Kidney glomerular epithelial cell (primary cell): Measurements from ENCODE around the gene SENP6.
"Not testable (repeated sequence)": the region's sequence is repeated elsewhere in the genome, so short reads cannot be mapped to it uniquely, and the experiment has no call there.

Experiments
- DNase-seq: peaks from one replicate; lab custom pipeline; 2025; lab: John Stamatoyannopoulos, UW

The SENP6 gene

GRCh38 chr6:75609639-75610590, 8.2 kb downstream of the SENP6 start:
- no peak for DNase-seq

DNA sequence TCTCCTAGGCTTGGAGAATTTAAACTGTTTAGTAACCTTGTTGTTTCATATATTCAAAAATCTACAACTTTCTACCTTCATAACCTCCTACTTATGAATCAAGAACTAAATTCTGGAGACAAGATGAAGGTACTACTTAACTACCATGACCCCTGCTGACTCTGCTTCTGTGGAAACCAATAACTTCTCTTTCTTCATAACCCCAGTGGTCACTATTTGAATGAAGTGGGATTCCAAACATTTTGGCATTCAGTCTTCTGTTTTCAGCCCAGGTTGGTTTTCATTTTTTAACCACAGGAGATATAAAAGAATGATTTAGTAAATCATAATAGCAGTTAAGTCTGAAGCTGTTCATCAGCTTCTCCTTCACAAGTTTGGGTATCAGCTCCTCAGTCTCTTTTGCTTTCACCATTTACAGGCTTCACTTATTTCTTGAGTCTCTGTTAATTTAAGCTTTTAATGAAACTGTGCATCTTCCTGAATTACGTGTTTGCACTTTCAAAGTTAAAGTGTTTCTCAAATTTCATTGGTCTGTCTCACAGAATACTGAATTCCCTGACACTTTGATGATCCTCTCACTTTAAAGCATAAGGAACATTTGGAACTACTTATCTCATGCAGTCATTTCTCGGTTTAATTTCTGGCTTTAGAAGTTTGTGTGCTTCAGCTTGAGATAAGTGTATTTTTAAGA, 9.5 kb downstream of the SENP6 start:
- no peak for DNase-seq

DNA sequence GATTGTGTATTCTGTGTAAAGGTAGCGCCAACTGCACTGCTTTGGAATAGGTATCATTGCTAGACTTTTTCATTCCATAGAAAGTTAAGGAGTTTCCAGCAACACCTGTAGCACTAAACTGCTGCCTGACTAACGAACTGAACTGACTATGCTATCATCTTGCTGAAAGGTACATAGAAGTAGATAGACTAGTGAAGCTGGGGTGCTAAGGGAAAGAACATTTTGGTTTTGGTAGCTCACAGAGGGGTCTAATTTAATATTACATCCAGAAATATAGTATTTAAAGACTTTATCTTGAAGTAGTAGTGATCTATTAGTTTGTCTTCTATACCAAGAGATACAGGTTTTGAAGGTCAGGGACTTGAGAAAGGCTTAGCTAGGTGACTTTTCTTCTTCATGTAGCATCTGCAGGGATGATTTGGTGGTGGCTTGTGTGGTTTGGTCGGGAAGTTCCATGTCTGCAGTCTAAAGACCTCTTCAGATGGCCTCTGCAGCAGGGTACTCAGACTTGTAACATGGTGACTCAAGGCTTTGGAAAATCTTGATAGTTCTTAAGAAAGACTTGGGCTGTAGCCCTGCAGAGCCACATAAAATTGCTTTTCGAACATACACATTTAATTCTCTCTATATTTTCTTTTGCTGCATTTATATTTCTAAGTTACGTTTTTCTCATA, 10.2 kb downstream of the SENP6 start:
- no peak for DNase-seq

- no peak for DNase-seq
Measured at GRCh38 chr6:75612434-75612833, 10.8 kb downstream of the SENP6 start.

GRCh38 chr6:75613056-75613501, 11.4 kb downstream of the SENP6 start:
- DNase-seq: no peak

- no peak for DNase-seq
Measured at GRCh38 chr6:75618437-75618836, 16.8 kb downstream of the SENP6 start.

- DNase-seq: no peak
Measured at GRCh38 chr6:75619230-75619899, 17.7 kb downstream of the SENP6 start.

DNA sequence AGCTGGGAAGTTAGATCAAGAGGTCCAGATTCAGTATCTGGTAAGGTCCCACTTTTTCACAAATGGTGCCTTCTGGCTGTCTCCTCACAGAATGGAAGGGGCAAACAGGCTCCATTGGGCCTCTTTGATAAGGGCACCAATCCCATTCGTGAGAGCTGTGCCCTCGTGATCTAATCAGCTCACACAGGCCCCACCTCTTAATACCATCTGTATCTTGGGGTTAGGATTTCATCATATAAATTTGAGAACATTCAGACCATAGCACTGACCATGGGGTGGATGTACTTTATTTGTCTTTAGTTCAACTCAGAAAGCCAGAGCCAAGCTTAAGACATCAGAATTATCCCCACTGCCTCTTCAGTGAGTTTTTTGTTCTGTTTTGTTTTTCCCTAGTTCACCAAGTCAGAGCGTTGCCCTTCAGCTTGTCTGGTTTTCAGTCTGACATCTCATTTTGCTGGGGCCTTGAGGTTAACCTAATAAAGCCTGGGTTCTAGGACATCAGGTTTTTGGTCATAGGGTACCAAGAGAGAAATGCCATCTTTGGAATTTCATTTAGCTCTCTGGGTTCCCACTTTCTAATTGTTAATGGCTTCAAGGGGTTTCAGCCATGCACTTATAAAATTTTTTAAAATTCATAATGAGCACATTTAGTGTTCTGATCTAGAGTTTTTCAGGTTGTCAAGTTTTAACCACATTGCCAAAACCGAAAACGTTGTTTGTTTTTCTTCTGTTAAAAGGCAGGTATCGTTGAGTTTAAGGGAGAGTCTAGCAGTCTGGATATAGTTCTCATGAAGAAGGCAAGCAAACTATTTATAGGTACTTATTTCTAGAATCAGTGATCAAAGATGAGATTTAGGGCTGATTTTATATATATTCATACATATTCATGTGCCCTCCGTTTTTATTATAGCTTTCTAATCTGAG, 19.0 kb downstream of the SENP6 start:
- no peak for DNase-seq

GRCh38 chr6:75621846-75622245, 20.2 kb downstream of the SENP6 start:
- DNase-seq: no peak

DNA sequence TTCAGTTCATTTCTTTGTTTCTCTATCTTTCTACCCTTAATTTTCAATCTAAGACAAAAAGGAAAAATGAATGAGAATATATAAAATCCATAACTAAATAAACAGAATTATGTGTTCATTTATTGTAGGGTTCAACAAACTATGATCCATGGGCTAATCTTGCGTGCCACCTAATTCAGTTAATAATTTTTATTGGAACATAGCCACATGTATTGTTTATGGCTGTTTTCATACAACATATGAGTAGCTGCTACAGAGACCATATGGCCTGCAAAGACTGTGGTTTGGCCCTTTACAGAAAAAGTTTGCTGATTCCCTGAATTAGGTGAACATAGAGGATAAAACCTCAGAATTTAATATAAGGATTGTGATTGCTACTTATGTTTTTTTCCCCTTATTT, 21.8 kb downstream of the SENP6 start:
- no peak for DNase-seq

DNA sequence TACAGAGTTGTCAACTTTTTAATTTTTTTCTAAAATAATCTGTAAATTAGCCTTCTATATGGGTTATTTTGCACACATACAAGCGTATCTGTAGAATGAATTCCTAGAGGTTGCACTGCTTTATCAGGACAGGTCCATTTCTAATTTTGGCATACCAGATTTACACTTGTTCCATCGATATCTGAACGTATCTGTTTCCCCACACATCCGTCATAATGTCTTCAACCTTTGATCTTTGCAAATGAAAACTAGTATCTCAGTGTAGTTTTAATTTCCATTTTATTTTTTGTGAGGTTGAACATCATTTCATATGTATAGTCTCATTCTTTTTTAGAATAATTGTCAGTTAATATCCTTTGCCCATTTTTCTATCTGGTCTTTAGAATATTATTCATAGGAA, 22.7 kb downstream of the SENP6 start:
- DNase-seq: no peak

GRCh38 chr6:75624988-75625387, 23.3 kb downstream of the SENP6 start:
- no peak for DNase-seq

DNA sequence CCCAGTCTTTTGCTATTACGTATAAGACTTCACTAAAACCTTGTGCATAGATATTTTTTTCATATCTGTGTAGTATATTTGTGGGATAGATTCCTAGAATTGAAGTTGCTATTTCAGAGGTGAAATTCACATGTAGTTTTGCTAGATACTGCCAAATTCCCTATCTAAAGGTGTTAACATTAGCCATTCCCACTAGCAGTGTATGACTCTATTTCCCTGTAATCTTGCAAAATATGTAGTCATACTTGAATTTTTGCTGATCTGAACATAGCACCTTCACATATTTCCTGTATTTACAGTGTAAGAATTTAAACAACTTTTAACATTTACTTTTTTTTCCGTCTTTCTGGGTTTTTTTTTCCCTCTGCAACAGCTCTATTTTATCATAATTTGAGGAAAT, 24.9 kb downstream of the SENP6 start:
- no peak for DNase-seq

DNA sequence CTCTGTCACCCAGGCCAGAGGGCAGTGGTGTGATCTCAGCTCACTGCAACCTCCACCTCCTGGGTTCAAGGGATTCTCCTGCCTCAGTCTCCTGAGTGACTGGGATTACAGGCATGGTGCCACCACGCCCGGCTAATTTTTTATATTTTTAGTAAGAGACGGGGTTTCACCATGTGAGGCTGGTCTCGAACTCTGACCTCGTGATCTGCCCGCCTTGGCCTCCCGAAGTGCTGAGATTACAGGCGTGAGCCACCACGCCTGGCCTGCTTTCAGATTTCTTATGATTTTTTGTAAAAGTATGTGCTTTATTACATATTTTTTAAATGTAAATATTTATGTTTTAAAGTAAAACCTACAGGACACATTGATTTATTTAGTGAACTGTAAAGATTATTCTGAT, 26.0 kb downstream of the SENP6 start:
- not testable (repeated sequence) for DNase-seq

DNA sequence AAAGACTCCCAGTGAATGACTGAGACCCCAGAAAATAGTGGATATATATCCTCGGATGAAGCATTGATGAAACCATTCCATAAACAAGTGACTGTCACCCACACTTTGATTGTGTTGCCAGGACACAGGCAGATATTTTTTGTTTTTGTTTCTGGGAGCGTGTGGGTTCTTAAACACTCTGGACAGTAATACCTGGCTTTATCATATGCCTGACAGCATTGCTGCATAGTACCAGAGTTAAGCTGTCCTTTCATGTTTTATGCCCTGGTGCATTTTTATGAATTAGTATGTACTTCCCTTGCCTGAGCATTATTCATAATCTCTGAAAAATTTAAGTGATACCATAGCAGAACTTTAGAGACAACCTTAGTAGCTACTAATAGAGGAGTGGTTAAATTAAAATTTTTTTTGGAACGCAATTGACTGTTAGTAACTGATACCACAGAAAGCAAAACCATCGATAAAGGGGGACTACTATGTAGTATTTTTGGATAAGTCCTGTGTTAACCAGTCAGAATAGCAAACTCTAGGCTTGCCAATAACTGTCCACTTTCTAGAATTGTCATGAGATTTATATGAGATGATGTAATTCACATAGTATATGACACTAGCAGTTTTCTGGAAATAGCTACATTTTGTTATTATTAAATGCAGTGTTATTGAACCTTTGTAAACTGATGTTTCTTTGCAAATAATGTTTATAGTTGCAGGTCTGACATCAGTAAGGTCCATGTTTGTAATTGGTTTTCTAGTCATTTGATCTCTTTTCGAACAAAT, 30.4 kb downstream of the SENP6 start:
- DNase-seq: no peak

- DNase-seq: no peak
Measured at GRCh38 chr6:75633045-75633444, 31.4 kb downstream of the SENP6 start.

- DNase-seq: no peak
Measured at GRCh38 chr6:75642311-75642710, 40.6 kb downstream of the SENP6 start.

DNA sequence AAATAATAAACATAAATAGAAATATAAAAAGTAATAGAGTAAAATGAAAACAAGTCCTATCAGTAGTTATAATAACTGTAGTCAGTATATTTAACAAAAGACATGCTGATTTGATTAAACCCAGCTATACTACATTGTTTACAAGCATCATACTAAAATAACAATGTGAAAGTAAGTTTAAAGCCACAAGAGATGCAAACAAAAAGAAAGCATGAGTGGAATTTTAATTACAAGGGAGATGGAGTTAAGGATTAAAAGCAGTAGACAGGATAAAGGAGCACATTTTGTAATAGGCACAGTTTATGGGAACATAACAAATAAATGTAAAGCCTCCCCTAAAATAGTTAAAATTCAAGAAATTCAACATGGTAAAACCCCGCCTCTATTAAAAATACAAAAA, 41.5 kb downstream of the SENP6 start:
- DNase-seq: no peak

GRCh38 chr6:75656479-75656878, 54.8 kb downstream of the SENP6 start:
- DNase-seq: no peak

DNA sequence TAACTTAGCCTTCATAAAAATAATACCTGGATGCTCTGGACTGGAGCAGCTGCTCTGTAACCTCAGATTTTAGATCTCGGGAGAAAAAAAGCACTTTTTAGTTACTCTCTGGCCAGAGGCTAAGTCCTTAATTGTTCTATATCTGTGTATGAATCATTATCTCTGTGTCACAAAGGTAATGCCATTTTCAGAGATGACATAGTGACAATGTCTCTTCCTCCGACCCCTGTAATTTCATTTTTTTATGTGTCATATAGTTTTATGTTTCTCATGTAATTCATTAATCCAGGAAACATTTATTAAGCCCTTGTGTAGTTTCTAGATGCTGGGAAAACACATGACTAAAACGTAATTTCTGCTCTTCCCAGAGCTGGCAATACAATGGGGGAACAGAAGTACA, 55.6 kb downstream of the SENP6 start:
- DNase-seq: no peak
